Activated CD4-positive, CD25-positive, alpha-beta regulatory T cell treated with anti-CD3 and anti-CD28 coated beads, Interleukin-2, amount 50 U/mL, for 24 hours (primary cell): ENCODE measurements around the gene ACTBL2.
A peak's percentile ranks its signal among the peaks of the same experiment; 100 is the strongest.
"Not testable (repeated sequence)": the region's sequence is repeated elsewhere in the genome, so short reads cannot be mapped to it uniquely, and the experiment has no call there.

Experiments
- ATAC-seq, 2 donors: fragments of 150-1000 bp; cut with Tn5 transposase; one replicate each; pipeline ENCODE4 v1.10.0; 2021; ENCODE audit warnings: mild to moderate bottlenecking in 1 of 2, moderate library complexity in 1 of 2

The ACTBL2 gene

GRCh38 chr5:57494104-57495098 lies 11.8 kb upstream of the ACTBL2 start:
- peak; percentile 39 to 47 for ATAC-seq

- ATAC-seq, result no peak
These were observed 10.4 kb upstream of the ACTBL2 start for GRCh38 chr5:57493034-57493433.

GRCh38 chr5:57492632-57493031 lies 10.0 kb upstream of the ACTBL2 start:
- no peak for ATAC-seq

- no peak for ATAC-seq
These were observed 8.9 kb upstream of the ACTBL2 start for GRCh38 chr5:57491369-57491965.

GRCh38 chr5:57488215-57488955 lies 5.8 kb upstream of the ACTBL2 start:
- ATAC-seq, result no peak

GRCh38 chr5:57486027-57486602 lies 3.5 kb upstream of the ACTBL2 start:
- ATAC-seq, result no peak

GRCh38 chr5:57478826-57479225 lies 3.8 kb downstream of the ACTBL2 start:
- ATAC-seq, result no peak

GRCh38 chr5:57476601-57477056 lies 6.0 kb downstream of the ACTBL2 start:
- no peak for ATAC-seq

- ATAC-seq, result no peak
These were observed 12.3 kb downstream of the ACTBL2 start for GRCh38 chr5:57470339-57470738.

GRCh38 chr5:57468481-57469163 lies 14.0 kb downstream of the ACTBL2 start:
- ATAC-seq, result no peak

- ATAC-seq, result no peak
These were observed 16.1 kb downstream of the ACTBL2 start for GRCh38 chr5:57466544-57466943.

- not testable (repeated sequence) for ATAC-seq
These were observed 22.6 kb downstream of the ACTBL2 start for GRCh38 chr5:57460056-57460455.

- no peak for ATAC-seq
These were observed 24.2 kb downstream of the ACTBL2 start for GRCh38 chr5:57458443-57458842.

- ATAC-seq, result no peak
These were observed 26.0 kb downstream of the ACTBL2 start for GRCh38 chr5:57456531-57457135.

GRCh38 chr5:57455511-57456455 lies 26.8 kb downstream of the ACTBL2 start:
- ATAC-seq, result no peak

- ATAC-seq, result no peak
These were observed 27.7 kb downstream of the ACTBL2 start for GRCh38 chr5:57454896-57455295.

- no peak for ATAC-seq
These were observed 28.9 kb downstream of the ACTBL2 start for GRCh38 chr5:57453728-57454127.

- ATAC-seq, result no peak
These were observed 29.7 kb downstream of the ACTBL2 start for GRCh38 chr5:57452885-57453284.

- no peak for ATAC-seq
These were observed 31.4 kb downstream of the ACTBL2 start for GRCh38 chr5:57450991-57451876.

GRCh38 chr5:57448751-57449150 lies 33.9 kb downstream of the ACTBL2 start:
- ATAC-seq, result no peak
